NCI-H510A treated with DMSO at 0.1 percent for 48 hours (cell line): ENCODE results near the gene FOXD1.
"Not testable (repeated sequence)": the region's sequence is repeated elsewhere in the genome, so short reads cannot be mapped to it uniquely, and the experiment has no call there.

Experiments
- DNase-seq: peaks from one replicate; lab custom pipeline; 2025; lab: John Stamatoyannopoulos, UW

Gene FOXD1

DNA sequence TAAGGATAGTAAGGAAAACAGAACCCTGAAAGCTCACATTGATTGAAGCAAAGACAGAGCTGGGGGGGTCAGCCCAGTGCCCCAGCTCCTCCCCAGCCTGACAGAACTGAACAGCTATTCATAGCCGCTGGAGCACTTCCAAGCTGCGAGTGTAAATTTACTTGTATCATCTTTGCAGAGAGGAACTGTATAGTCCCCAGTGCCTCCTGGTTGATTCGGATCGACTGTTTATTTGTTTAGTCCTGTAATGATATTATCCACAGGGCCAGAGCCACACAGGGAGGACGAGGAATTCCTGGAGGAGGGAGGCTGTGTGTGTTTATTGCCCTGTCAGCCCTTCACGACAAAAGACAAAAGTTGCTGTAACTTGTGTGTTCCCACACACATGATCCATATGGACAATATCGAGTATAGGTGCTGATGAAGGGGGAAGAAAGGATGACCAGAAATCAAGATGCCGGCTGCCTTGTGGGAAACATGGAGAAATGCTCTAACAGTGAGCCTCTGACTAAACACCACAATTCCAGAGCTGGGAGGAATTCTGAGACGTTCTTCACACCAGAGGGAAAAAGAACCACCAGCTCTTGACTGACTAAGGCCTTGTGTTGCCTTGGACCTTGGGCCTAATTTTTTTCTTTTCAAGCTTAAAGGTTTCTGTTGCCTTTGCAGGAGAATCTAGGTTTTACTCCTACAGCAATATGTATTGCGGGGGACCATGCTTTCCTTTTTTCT, 31.1 kb downstream of the FOXD1 start:
- DNase-seq = no peak

DNA sequence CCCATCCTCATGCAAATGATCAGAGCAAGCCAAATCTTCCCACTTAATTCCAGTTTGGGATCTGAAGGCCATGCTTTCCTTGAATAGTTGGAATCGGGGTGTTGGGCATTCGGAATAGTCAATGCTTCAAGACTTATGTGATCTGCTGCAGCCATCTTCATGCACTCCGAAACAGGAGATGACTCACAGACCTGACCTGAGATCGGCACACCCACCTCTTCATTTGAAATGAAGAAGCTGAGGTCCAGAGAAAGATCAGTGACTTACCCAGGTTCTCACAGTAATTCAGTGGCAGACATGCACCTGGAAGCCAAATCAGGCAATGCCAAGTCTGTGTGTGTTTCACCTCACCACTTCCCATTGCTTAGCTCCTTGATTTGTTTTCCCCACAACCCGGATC, 33.0 kb downstream of the FOXD1 start:
- no peak for DNase-seq

DNA sequence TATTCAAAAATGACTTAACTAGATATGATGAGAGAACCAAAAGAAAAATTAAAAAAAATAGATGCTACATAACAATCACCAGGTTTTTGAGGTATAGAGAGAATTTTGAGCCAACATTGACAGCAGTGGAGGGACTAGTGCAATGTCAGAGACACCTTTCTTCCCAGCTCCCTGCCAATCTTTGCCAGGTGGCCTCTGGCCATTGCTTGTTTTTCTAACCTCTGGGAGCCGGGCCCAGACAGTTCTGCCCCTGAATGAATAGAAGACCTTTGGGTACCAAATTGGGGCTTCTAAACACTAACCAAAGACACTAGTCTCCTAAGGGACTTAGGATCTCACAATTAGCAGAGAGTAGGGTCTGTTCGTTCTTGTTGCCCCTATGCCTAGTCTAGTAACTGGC, 33.4 kb downstream of the FOXD1 start:
- no peak for DNase-seq

DNA sequence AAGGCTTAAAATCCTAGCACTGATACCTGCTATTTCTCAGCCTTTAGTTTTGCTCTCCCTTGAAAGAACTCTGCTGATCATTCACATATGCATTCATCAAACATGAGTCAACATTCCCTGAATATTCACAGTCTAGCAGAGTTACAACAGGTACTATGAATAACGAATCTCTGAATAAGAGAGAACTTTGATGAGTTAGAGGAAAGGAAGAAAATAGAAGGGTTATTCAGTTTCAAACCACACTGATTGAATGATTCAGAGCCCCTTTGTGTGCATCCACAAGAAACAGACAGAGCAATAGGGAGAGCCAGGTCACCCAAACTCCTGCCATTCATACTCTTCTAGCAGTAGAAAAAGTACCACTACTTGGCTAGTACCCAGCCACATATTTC, 36.0 kb downstream of the FOXD1 start:
- no peak for DNase-seq

DNA sequence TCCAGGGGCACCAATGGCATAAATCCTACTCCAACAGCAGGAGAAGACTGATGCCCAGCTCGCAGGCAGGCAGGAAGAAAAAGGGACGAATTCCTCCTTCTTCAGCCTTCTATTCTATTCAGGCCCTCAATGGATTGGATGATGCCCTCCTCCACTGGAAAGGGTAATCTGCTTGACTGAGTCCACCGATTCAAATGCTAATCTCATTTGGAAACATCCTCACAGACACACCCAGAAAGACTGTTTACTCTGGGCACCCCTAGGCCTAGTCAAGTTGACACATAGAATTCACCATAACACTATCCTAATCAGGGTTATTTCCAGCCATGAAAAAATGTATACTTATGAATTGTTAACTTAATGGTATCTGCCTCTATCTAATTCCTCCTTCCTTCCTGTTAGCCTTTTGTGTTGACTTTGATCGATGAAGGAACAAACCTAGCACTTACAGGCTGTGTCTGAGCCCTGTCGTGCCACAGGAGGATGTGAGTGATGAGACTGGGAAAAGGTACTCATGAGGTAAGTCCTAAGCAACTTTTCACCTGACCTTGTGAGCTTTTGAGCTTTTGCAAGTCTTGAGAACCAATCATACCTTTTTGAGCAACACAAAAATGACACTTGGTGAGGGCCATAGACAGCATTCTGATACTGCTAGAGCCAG, 36.5 kb downstream of the FOXD1 start:
- no peak for DNase-seq

DNA sequence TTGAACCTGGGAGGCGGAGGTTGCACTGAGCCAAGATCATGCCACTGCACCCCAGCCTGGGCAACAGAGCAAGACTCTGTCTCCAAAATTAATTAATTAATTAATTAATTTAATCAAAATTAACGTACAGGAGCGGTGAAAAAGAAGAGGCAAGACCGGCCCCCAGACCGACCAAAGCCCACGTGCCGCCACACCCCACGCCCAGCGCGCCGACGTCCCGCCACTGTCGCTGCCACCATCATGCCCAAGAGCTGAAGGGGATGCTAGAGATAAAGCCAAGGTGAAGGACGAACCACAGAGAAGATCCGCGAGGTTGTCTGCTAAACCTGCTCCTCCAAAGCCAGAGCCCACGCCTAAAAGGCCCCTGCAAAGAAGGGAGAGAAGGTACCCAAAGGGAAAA, 38.6 kb downstream of the FOXD1 start:
- DNase-seq = not testable (repeated sequence)

DNA sequence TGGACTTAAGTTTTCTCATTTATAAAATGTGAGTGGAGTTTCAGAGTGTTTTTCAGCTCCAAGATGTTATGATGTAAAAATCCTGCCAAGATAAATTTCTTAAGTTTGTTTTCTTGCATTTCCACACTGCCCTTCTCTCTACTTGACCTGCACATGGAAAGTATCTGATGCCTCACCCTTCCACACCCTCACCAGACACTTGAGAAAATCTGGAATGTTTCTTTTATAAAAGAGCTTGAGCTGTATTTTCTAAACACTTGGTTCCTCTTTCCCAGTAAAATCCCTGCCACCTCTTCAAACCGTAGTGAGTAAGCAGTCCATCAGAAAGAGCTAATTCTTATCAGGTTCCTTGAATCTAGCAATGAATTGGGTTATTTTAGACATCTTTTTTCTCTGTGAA, 42.9 kb downstream of the FOXD1 start:
- DNase-seq = no peak

DNA sequence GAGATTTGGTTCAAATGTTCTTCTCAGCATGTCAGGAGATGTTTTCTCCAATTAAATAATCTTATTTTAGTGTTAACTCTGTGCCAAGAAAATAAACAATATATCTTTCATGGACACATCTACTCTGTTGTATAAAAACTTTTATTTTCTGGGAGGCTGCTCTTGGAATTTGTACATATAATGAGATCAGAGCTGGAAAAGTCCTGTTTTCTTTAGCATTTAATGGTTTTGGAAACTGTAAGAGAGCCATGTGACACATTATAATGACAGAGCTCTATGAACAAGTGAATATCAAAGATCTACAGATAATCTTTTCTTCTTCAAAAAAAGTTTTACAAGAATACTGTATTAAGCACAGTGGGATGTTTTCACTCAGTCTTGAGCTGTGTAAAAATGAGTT, 48.8 kb downstream of the FOXD1 start:
- DNase-seq = no peak
